ENCODE data around the gene DLG5. TPM values are rescaled to one million over a fixed set of nuclear protein-coding genes. Genes with fewer than 3 reads are reported as not detected.

Gene DLG5
- total and polyA plus RNA-seq, 9 of the 15 experiments (the other 6 are each of a cell fraction or from before 2014, with no cell fraction given): 1.4 to 26.8 (median 11.2) TPM

GRCh38 chr10:77909021-77909748 is 17.4 kb downstream of the DLG5 start (continued):
- no peak for TF ChIP-seq RBM22 (IDR thresholded peaks at IDR 0.05; ENCODE audit: low read depth, low read length, poor library complexity, severe bottlenecking)
- no peak for TF ChIP-seq ZNF586 (CRISPR knock-in tag; conservative IDR thresholded peaks at IDR 0.05)
- no peak for TF ChIP-seq ZNF699 (CRISPR knock-in tag; IDR thresholded peaks at IDR 0.05; ENCODE audit: insufficient replicate concordance)
- TF ChIP-seq HOMEZ (CRISPR knock-in tag; IDR thresholded peaks at IDR 0.05): no peak
- no peak for TF ChIP-seq ZNF507 (tag; conservative IDR thresholded peaks at IDR 0.05)
- TF ChIP-seq CREM (IDR thresholded peaks at IDR 0.05; ENCODE audit: low read depth): 0 out of 2 replicates have a peak, but pooled peaks have one; percentile 22
- TF ChIP-seq BMI1 (IDR thresholded peaks at IDR 0.05; ENCODE audit: low read length): no peak
- TF ChIP-seq ZNF398 (CRISPR knock-in tag; IDR thresholded peaks at IDR 0.05): no peak
- no peak for TF ChIP-seq NELFE (IDR thresholded peaks at IDR 0.05; ENCODE audit: insufficient read depth, insufficient read length)
- TF ChIP-seq SREBF1 (IDR thresholded peaks at IDR 0.05; ENCODE audit: borderline replicate concordance, low read depth, low read length): no peak
- TF ChIP-seq KLF13 (tag; IDR thresholded peaks at IDR 0.05; ENCODE audit: borderline replicate concordance, low read depth): no peak
- no peak for TF ChIP-seq ZNF445 (CRISPR knock-in tag; IDR thresholded peaks at IDR 0.05; ENCODE audit: low read depth)
- no peak for TF ChIP-seq EGR1 (conservative IDR thresholded peaks at IDR 0.05)
- TF ChIP-seq SMARCE1 (IDR thresholded peaks at IDR 0.05): no peak
- no peak for TF ChIP-seq SIRT6 (IDR thresholded peaks at IDR 0.05; ENCODE audit: low read depth, low read length)
- peak in 1 of 2 experiments; percentile 13; a peak in 1 of 4 replicates for TF ChIP-seq KDM1A (IDR thresholded peaks at IDR 0.05)
- no peak for TF ChIP-seq ELK3 (CRISPR knock-in tag; IDR thresholded peaks at IDR 0.05)
- no peak for TF ChIP-seq ZNF124 (CRISPR knock-in tag; IDR thresholded peaks at IDR 0.05)
- TF ChIP-seq MCM7 (IDR thresholded peaks at IDR 0.05): no peak
- no peak for TF ChIP-seq AFF4 (CRISPR knock-in tag; IDR thresholded peaks at IDR 0.05)
- no peak for TF ChIP-seq NCOA4 (IDR thresholded peaks at IDR 0.05; ENCODE audit: partially characterized antibody)
